SU-DHL-6 (cell line): ENCODE measurements around the gene CUTA.

Source experiments
- H2AFZ ChIP-seq: fragments of 200-600 bp; sonication (generic); 2 replicates; pipeline ENCODE4 v1.6.1; 2014; ENCODE audit warnings: low read depth, mild to moderate bottlenecking, moderate library complexity, mixed read lengths, antibody characterized with exemption, low read length; ENCODE audit not compliant: severe bottlenecking
- H3F3A ChIP-seq: fragments of 200-600 bp; shearing (Covaris generic); 2 replicates; pipeline ENCODE4 v1.6.0; 2016; ENCODE audit warnings: antibody characterized with exemption, mild to moderate bottlenecking; ENCODE audit not compliant: insufficient read depth
- H3K27ac ChIP-seq: fragments of 200-600 bp; sonication (generic); 2 replicates; pipeline ENCODE4 v1.5.1; 2016; ENCODE audit warnings: low read depth, mild to moderate bottlenecking, low read length, moderate library complexity, mixed read lengths
- H3K27me3 ChIP-seq: fragments of 200-600 bp; sonication (generic), shearing (Covaris generic); 2 replicates; pipeline ENCODE4 v1.6.0; 2014; ENCODE audit warnings: mild to moderate bottlenecking, low read length
- H3K36me3 ChIP-seq: fragments of 200-600 bp; sonication (generic); 2 replicates; pipeline ENCODE4 v1.6.1; 2014; ENCODE audit warnings: mild to moderate bottlenecking, low read length, mixed read lengths
- H3K4me2 ChIP-seq: fragments of 300-600, 200-600 bp; shearing (Covaris generic), sonication (generic); 2 replicates; pipeline ENCODE4 v1.6.0; 2014; ENCODE audit warnings: low read length, low read depth, mild to moderate bottlenecking; ENCODE audit not compliant: poor library complexity, severe bottlenecking
- H3K4me3 ChIP-seq: fragments of 200-600 bp; sonication (generic); 2 replicates; pipeline ENCODE4 v1.5.1; 2014; ENCODE audit warnings: antibody characterized with exemption, low read length, mild to moderate bottlenecking, mixed read lengths; ENCODE audit not compliant: insufficient read depth, poor library complexity, severe bottlenecking
- H3K79me2 ChIP-seq: fragments of 200-600 bp; sonication (generic); 2 replicates; pipeline ENCODE4 v1.6.1; 2014; ENCODE audit warnings: mild to moderate bottlenecking, low read length, moderate library complexity; ENCODE audit not compliant: insufficient read depth
- H3K9ac ChIP-seq: fragments of 200-600 bp; sonication (generic); 2 replicates; pipeline ENCODE4 v1.7.0; 2014; ENCODE audit warnings: mild to moderate bottlenecking, low read length
- H3K9me2 ChIP-seq: fragments of 200-600 bp; sonication (generic); replicated peaks from 2 replicates; pipeline ENCODE4 v1.6.1; 2014; ENCODE audit warnings: low read length; ENCODE audit not compliant: insufficient read depth
- H3K9me3 ChIP-seq: fragments of 200-600 bp; sonication (generic); 2 replicates; pipeline ENCODE4 v1.6.1; 2014; ENCODE audit warnings: low read length, mixed read lengths; ENCODE audit not compliant: insufficient read depth
- H4K20me1 ChIP-seq: fragments of 200-600 bp; sonication (generic); 2 replicates; pipeline ENCODE4 v1.6.1; 2014; ENCODE audit warnings: low read depth, mild to moderate bottlenecking, antibody characterized with exemption, low read length, moderate library complexity, mixed read lengths
- CTCF ChIP-seq: fragments of 200-600 bp; sonication (generic); IDR thresholded peaks from one replicate; pipeline ENCODE4 v1.5.1; 2017; ENCODE audit warnings: antibody characterized with exemption, mild to moderate bottlenecking, low read length, moderate library complexity; ENCODE audit not compliant: insufficient read depth, poor library complexity, severe bottlenecking
- EZH2phosphoT487 ChIP-seq: fragments of 200-600 bp; sonication (generic), shearing (Covaris generic); conservative IDR thresholded peaks from 2 replicates; pipeline ENCODE4 v1.6.1; 2018; ENCODE audit warnings: mild to moderate bottlenecking, antibody characterized with exemption, low read length, moderate library complexity, mixed read lengths

The CUTA gene

GRCh38 chr6:33439956-33440648 is 22.2 kb upstream of the CUTA start:
- Histone ChIP-seq H3K79me2 (no peaks in the 10 kb centered on the region), H3F3A (no peaks in the 10 kb centered on the region), H3K9ac (no peak overlapping the region), H3K4me2 (no peak overlapping the region), H4K20me1 (no peaks in the 10 kb centered on the region), H3K27ac (no peak overlapping the region), H3K4me3 (no peak overlapping the region), H3K27me3 (no peaks in the 10 kb centered on the region), H3K9me3 (no peaks in the 10 kb centered on the region), H2AFZ (no peak overlapping the region), H3K36me3 (no peaks in the 10 kb centered on the region), H3K9me2 (no peaks in the 10 kb centered on the region)
- TF ChIP-seq EZH2phosphoT487 (no peak), CTCF (no peak)

DNA sequence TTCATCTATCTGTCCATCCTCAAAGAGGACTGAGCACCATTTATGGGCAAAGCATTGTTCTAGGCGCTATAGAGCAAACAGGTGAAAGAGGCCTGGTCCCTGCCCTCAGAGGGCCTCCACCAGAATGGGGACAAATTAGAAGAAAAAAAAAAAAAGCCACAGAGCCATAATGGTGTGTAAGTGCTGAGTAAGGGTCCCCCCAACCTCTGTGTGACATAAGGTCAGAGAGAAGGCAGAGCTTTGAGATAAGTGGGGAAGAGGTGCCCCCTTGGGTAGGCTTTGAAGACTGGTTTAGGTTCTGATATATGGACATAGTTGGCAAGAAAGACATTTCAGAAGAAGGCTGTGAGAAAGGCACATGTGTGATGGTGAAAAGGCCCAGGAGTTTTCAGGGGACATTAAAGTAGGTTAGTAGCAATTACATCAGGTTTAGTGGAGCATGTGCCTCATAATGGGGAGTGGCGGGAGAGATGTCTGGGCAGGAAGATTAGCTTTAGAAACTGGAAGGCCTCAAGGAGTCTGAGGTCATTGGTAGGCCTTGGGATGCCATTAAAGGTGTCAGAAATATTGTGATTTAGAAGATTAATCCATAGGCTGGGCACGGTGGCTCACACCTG is 21.2 kb upstream of the CUTA start:
- Histone ChIP-seq H3K9me3 (no peaks in the 10 kb centered on the region), H3K9me2 (no peaks in the 10 kb centered on the region), H4K20me1 (no peaks in the 10 kb centered on the region), H3K4me2 (no peak overlapping the region), H2AFZ (no peak overlapping the region), H3K4me3 (no peak overlapping the region), H3K27me3 (no peaks in the 10 kb centered on the region), H3F3A (no peaks in the 10 kb centered on the region), H3K36me3 (no peaks in the 10 kb centered on the region), H3K27ac (no peak overlapping the region), H3K9ac (no peak overlapping the region), H3K79me2 (no peaks in the 10 kb centered on the region)
- TF ChIP-seq EZH2phosphoT487 = no peak
- TF ChIP-seq CTCF = no peak

DNA sequence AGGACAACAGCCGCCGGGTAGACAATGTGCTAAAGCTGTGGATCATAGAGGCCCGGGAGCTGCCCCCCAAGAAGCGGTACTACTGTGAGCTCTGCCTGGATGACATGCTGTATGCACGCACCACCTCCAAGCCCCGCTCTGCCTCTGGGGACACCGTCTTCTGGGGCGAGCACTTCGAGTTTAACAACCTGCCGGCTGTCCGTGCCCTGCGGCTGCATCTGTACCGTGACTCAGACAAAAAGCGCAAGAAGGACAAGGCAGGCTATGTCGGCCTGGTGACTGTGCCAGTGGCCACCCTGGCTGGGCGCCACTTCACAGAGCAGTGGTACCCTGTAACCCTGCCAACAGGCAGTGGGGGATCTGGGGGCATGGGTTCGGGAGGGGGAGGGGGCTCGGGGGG is 19.8 kb upstream of the CUTA start:
- no peak for TF ChIP-seq EZH2phosphoT487
- TF ChIP-seq CTCF = no peak
- H3K9ac ChIP-seq = no peak overlapping the region
- H3K79me2 ChIP-seq = no peaks in the 10 kb centered on the region
- H3F3A ChIP-seq = no peaks in the 10 kb centered on the region
- H3K9me3 ChIP-seq = no peaks in the 10 kb centered on the region
- H3K36me3 ChIP-seq = no peaks in the 10 kb centered on the region
- no peak overlapping the region for H3K4me3 ChIP-seq
- H2AFZ ChIP-seq = no peak overlapping the region
- H3K27me3 ChIP-seq = no peaks in the 10 kb centered on the region
- H3K27ac ChIP-seq = no peak overlapping the region
- no peaks in the 10 kb centered on the region for H4K20me1 ChIP-seq
- no peak overlapping the region for H3K4me2 ChIP-seq
- no peaks in the 10 kb centered on the region for H3K9me2 ChIP-seq
